CD14-positive monocyte (primary cell): ENCODE measurements around the gene IFTAP. TPM values are rescaled to one million over a fixed set of nuclear protein-coding genes. Genes with fewer than 3 reads are reported as not detected.

ENCODE experiments used
- DNase-seq, 3 donors: peaks; one replicate each; pipeline ENCODE4 v3.0.0-alpha.2; 2011 to 2022
- H2AFZ ChIP-seq: 2 replicates; pipeline ENCODE4 v1.6.0; 2012; ENCODE audit warnings: mild to moderate bottlenecking, low read depth, low read length, inconsistent platforms; ENCODE audit not compliant: insufficient read depth, poor library complexity, severe bottlenecking
- H3K27ac ChIP-seq, 2 donors: 1 replicate in 1 of 2; 2 replicates in 1 of 2; pipeline ENCODE4 v1.5.1; 2012 to 2013; ENCODE audit warnings: low read length in 2 of 2, control low read depth in 1 of 2, inconsistent platforms in 1 of 2, low read depth in 1 of 2, mild to moderate bottlenecking in 1 of 2
- H3K27me3 ChIP-seq, 2 donors: one replicate each; pipeline versions ENCODE4 v1.6.0 to v1.6.1; 2011 to 2013; ENCODE audit warnings: low read length in 2 of 2; ENCODE audit not compliant: control insufficient read depth in 2 of 2, insufficient read depth in 2 of 2
- H3K36me3 ChIP-seq, 2 donors: replicated peaks in 1 of 2; 1 replicate in 1 of 2; 2 replicates in 1 of 2; pipeline versions ENCODE4 v1.5.1 to v1.6.1; 2012 to 2013; ENCODE audit warnings: low read length in 2 of 2, control low read depth in 1 of 2, inconsistent platforms in 1 of 2, mild to moderate bottlenecking in 1 of 2; ENCODE audit not compliant: insufficient read depth in 2 of 2, control insufficient read depth in 1 of 2
- H3K4me1 ChIP-seq, 2 donors: 1 replicate in 1 of 2; 2 replicates in 1 of 2; pipeline versions ENCODE4 v1.5.1 to v1.6.1; 2012 to 2013; ENCODE audit warnings: low read length in 2 of 2, control low read depth in 1 of 2, inconsistent platforms in 1 of 2, mild to moderate bottlenecking in 1 of 2, moderate library complexity in 1 of 2; ENCODE audit not compliant: insufficient read depth in 2 of 2, control insufficient read depth in 1 of 2
- H3K4me2 ChIP-seq: replicated peaks from 2 replicates; pipeline ENCODE3; 2012; ENCODE audit warnings: low read length, moderate library complexity, mild to moderate bottlenecking; ENCODE audit not compliant: poor library complexity, severe bottlenecking; ENCODE audit errors: extremely low read depth
- H3K4me3 ChIP-seq, 3 experiments: fragments of 200-600 bp in 1 of 3; sonication (generic) in 1 of 3; replicated peaks in 1 of 3; 1 replicate in 2 of 3; 2 replicates in 1 of 3; pipeline ENCODE4 v1.5.1; 2011 to 2013; ENCODE audit warnings: low read length in 3 of 3, mild to moderate bottlenecking in 3 of 3, control low read depth in 2 of 3, low read depth in 2 of 3, inconsistent platforms in 1 of 3, moderate library complexity in 1 of 3
- H3K79me2 ChIP-seq: 2 replicates; pipeline ENCODE4 v1.6.0; 2012; ENCODE audit warnings: mild to moderate bottlenecking, control low read depth, inconsistent platforms, low read length, moderate library complexity; ENCODE audit not compliant: insufficient read depth
- H3K9ac ChIP-seq: 2 replicates; pipeline ENCODE4 v1.6.0; 2017; ENCODE audit warnings: low read length, mild to moderate bottlenecking; ENCODE audit not compliant: insufficient read depth, poor library complexity, severe bottlenecking
- H3K9me3 ChIP-seq, 2 donors: replicated peaks in 1 of 2; 1 replicate in 1 of 2; 2 replicates in 1 of 2; pipeline versions ENCODE4 v1.5.1 to v1.6.1; 2012 to 2013; ENCODE audit warnings: low read length in 2 of 2, control low read depth in 1 of 2; ENCODE audit not compliant: control insufficient read depth in 1 of 2, insufficient read depth in 1 of 2
- H4K20me1 ChIP-seq: 2 replicates; pipeline ENCODE4 v1.6.0; 2012; ENCODE audit warnings: mild to moderate bottlenecking, low read length, control low read depth, moderate library complexity; ENCODE audit not compliant: insufficient read depth
- H3K27ac Mint-ChIP-seq, 7 donors: one replicate each; pipeline ENCODE4 v1.8.0; 2020; ENCODE audit warnings: mild to moderate bottlenecking in 7 of 7, mixed read lengths in 7 of 7, moderate library complexity in 6 of 7, inconsistent platforms in 2 of 7
- H3K27me3 Mint-ChIP-seq, 3 donors: one replicate each; pipeline ENCODE4 v1.8.0; 2021 to 2022; ENCODE audit warnings: low read depth in 3 of 3, mild to moderate bottlenecking in 3 of 3, mixed read lengths in 3 of 3, moderate library complexity in 3 of 3, inconsistent platforms in 1 of 3
- H3K36me3 Mint-ChIP-seq, 2 donors: one replicate each; pipeline ENCODE4 v1.8.0; 2020; ENCODE audit warnings: mixed read lengths in 2 of 2, inconsistent platforms in 1 of 2, mild to moderate bottlenecking in 1 of 2
- H3K4me1 Mint-ChIP-seq: one replicate; pipeline ENCODE4 v1.8.0; 2020; ENCODE audit warnings: mild to moderate bottlenecking, mixed read lengths
- H3K4me3 Mint-ChIP-seq, 2 donors: one replicate each; pipeline ENCODE4 v1.8.0; 2020; ENCODE audit warnings: mild to moderate bottlenecking in 2 of 2, mixed read lengths in 2 of 2, moderate library complexity in 1 of 2
- H3K9me3 Mint-ChIP-seq, 7 donors: one replicate each; pipeline ENCODE4 v1.8.0; 2020 to 2022; ENCODE audit warnings: mixed read lengths in 7 of 7, mild to moderate bottlenecking in 6 of 7, moderate library complexity in 6 of 7, inconsistent platforms in 2 of 7
- CTCF ChIP-seq: fragments of 200-600 bp; IDR thresholded peaks from one replicate; pipeline ENCODE4 v1.8.0; 2022; ENCODE audit warnings: antibody characterized with exemption, mild to moderate bottlenecking
- WGBS: methylation state at CpG from one replicate; pipeline ENCODE4 v1.1.5; 2013; ENCODE audit warnings: missing lambda C conversion rate; ENCODE audit not compliant: insufficient coverage; 5-methylcytosine and 5-hydroxymethylcytosine counted together
- intact Hi-C, 2 donors: fragments of 100-400 bp; cut with micrococcal nuclease; formaldehyde crosslinking; loops; one replicate each; pipeline versions ENCODE4 v1.15.0 to v1.15.1; 2023
- polyA plus RNA-seq, 3 donors: library from polyadenylated mRNA; depleted of rRNA in 1 of 3; unstranded in 2 of 3; stranded (reverse) in 1 of 3; fragments of 300-500 nt in 2 of 3; fragments of >200 nt in 1 of 3; fragmentation: Illumina TruSeq in 2 of 3; gene quantifications; 1 replicate in 2 of 3; 2 replicates in 1 of 3; pipeline ENCODE4 v1.2.3, GENCODE V29; 2012 to 2021

Gene IFTAP
- polyA plus RNA-seq, 3 donors = 5.0 to 18.7 (median 13.9) TPM

GRCh38 chr11:36627006-36627405, 32.7 kb downstream of the IFTAP start:
- H3K27ac ChIP-seq = no peak overlapping the region
- intact Hi-C loops = no loop called here
- no peaks in the 10 kb centered on the region for H3K36me3 ChIP-seq
- no peaks in the 10 kb centered on the region for H4K20me1 ChIP-seq
- H3K4me2 ChIP-seq = no peak overlapping the region
- H3K4me1 ChIP-seq = no peaks in the 10 kb centered on the region
- DNase-seq = no peak
- H3K4me3 ChIP-seq = no peak overlapping the region
- Mint-ChIP-seq H3K27me3 (no peaks in the 10 kb centered on the region), H3K4me1 (peaks cover 6% of the 10 kb centered on the region), H3K9me3 (no peaks in the 10 kb centered on the region), H3K36me3 (no peaks in the 10 kb centered on the region), H3K4me3 (no peak overlapping the region), H3K27ac (no peak overlapping the region)
- no CpG with 5 or more reads among the region's 1 CpG for WGBS
- no peaks in the 10 kb centered on the region for H3K79me2 ChIP-seq
- no peak overlapping the region for H3K9ac ChIP-seq
- no peaks in the 10 kb centered on the region for H3K9me3 ChIP-seq
- no peak for TF ChIP-seq CTCF
- H3K27me3 ChIP-seq = no peaks in the 10 kb centered on the region
- no peak overlapping the region for H2AFZ ChIP-seq

- H3K4me3 ChIP-seq = no peak overlapping the region
- no peaks in the 10 kb centered on the region for H3K36me3 Mint-ChIP-seq
- no peaks in the 10 kb centered on the region for H3K9me3 Mint-ChIP-seq
- no peak overlapping the region for H3K9ac ChIP-seq
- H3K27ac Mint-ChIP-seq = no peak overlapping the region
- DNase-seq = no peak
- no peaks in the 10 kb centered on the region for H4K20me1 ChIP-seq
- H3K27me3 ChIP-seq = no peaks in the 10 kb centered on the region
- H3K4me2 ChIP-seq = no peak overlapping the region
- H3K27me3 Mint-ChIP-seq = no peaks in the 10 kb centered on the region
- no peaks in the 10 kb centered on the region for H3K79me2 ChIP-seq
- no peaks in the 10 kb centered on the region for H3K36me3 ChIP-seq
- no peaks in the 10 kb centered on the region for H3K9me3 ChIP-seq
- H2AFZ ChIP-seq = no peak overlapping the region
- peaks cover 6% of the 10 kb centered on the region for H3K4me1 Mint-ChIP-seq
- intact Hi-C loops = no loop called here
- no peaks in the 10 kb centered on the region for H3K4me1 ChIP-seq
- 100% methylated on average over 1 of the region's 2 CpGs for WGBS
- no peak overlapping the region for H3K4me3 Mint-ChIP-seq
- no peak overlapping the region for H3K27ac ChIP-seq
- no peak for TF ChIP-seq CTCF
Observed at GRCh38 chr11:36627471-36627870, 33.2 kb downstream of the IFTAP start.
